ENCODE data around the gene ATP7B. TPM values are rescaled to one million over a fixed set of nuclear protein-coding genes. Genes with fewer than 3 reads are reported as not detected.

The ATP7B gene
- total and polyA plus RNA-seq, 2 donors (not counting 3 experiments of a cell fraction or from before 2014, with no cell fraction given): 4.2 to 8.0 TPM

- Histone ChIP-seq H3K4me1 (ENCODE audit: control insufficient read depth, extremely low read depth, insufficient read depth, low read length) (no peaks in the 10 kb centered on the region), H2AFZ (ENCODE audit: low read depth, low read length) (no peak overlapping the region), H3K4me3 (replicated peaks in 1 of 3; ENCODE audit: insufficient read depth in 1 of 3, low read depth in 1 of 3, low read length in 3 of 3) (no peak overlapping the region), H3K27ac (ENCODE audit: insufficient read depth, low read depth, low read length) (no peak overlapping the region), H3K9me1 (replicated peaks; ENCODE audit: control insufficient read depth, extremely low read depth, insufficient read depth, low read length) (no peaks in the 10 kb centered on the region), H3K4me2 (ENCODE audit: insufficient read depth, low read length) (no peak overlapping the region), H3K36me3 (ENCODE audit: control insufficient read depth in 2 of 2, extremely low read depth in 1 of 2, insufficient read depth in 2 of 2, low read length in 2 of 2) (peaks cover 2 to 5% of the 10 kb centered on the region in 2 experiments), H3K9me3 (replicated peaks; ENCODE audit: control insufficient read depth, insufficient read depth, low read length) (no peaks in the 10 kb centered on the region), H3K27me3 (ENCODE audit: control insufficient read depth in 2 of 2, insufficient read depth in 2 of 2, low read length in 2 of 2) (no peaks in the 10 kb centered on the region), H3K79me2 (ENCODE audit: control insufficient read depth, insufficient read depth, low read length) (peaks cover 2% of the 10 kb centered on the region), H4K20me1 (replicated peaks; ENCODE audit: control insufficient read depth, extremely low read depth, insufficient read depth, low read length) (no peaks in the 10 kb centered on the region), H3K9ac (replicated peaks; ENCODE audit: extremely low read depth, insufficient read depth, low read length) (no peak overlapping the region)
- POLR2A ChIA-PET: no interaction called here
- no TSS peak for BruUV-seq (replicated peaks)
- FAIRE-seq (no peak), DNase-seq (ENCODE audit: low read depth, low spot score) (no peak)
- intact Hi-C loops (cut with micrococcal nuclease) (no loop called here), dilution Hi-C loops (cut with MboI; ENCODE audit: extremely low pct_ligation_motif_present, low sequenced_read_pairs) (no loop called here)
- CTCF ChIA-PET: interaction anchor here (1.6 kb wide), 1 partner anchor 32 kb away, joined by 3 read pairs; no protein-coding TSS in a partner anchor
- no peak for TF ChIP-seq FOS (IDR thresholded peaks at IDR 0.05; ENCODE audit: borderline replicate concordance, insufficient read depth, low read length)
- TF ChIP-seq MYC (IDR thresholded peaks at IDR 0.05; ENCODE audit: low read depth, low read length): no peak
- no peak for TF ChIP-seq EZH2 (IDR thresholded peaks at IDR 0.05; ENCODE audit: borderline replicate concordance, low read depth, low read length, severe bottlenecking)
- TF ChIP-seq JUN (IDR thresholded peaks at IDR 0.05; ENCODE audit: borderline replicate concordance, insufficient read depth, insufficient read length, low read depth): no peak
- TF ChIP-seq GATA2 (IDR thresholded peaks at IDR 0.05; ENCODE audit: insufficient read depth, insufficient read length, low read depth, low read length): no peak
- no peak for TF ChIP-seq CTCF (IDR thresholded peaks at IDR 0.05; ENCODE audit: extremely low read depth in 1 of 2, insufficient read depth in 1 of 2, low read depth in 1 of 2, low read length in 2 of 2)
- TF ChIP-seq MAX (IDR thresholded peaks at IDR 0.05; ENCODE audit: insufficient read depth, insufficient read length): no peak
- no peak for TF ChIP-seq POLR2AphosphoS5 (IDR thresholded peaks at IDR 0.05; ENCODE audit: insufficient read depth, low read depth, low read length)
- TF ChIP-seq POLR2A (IDR thresholded peaks at IDR 0.05; ENCODE audit: low read depth, low read length): no peak
Observed at GRCh38 chr13:52029569-52029968, 18.3 kb upstream of the ATP7B start.
